GM11168 (cell line): ENCODE results near the gene UTP14C.
"Not testable (repeated sequence)": the region's sequence is repeated elsewhere in the genome, so short reads cannot be mapped to it uniquely, and the experiment has no call there.

Experiments
- in situ Hi-C: fragments of 300-500 bp; cut with MboI; formaldehyde crosslinking; loops from one replicate; pipeline ENCODE4 v1.12.0; 2022; ENCODE audit warnings: low sequenced_read_pairs; ENCODE audit not compliant: unreplicated experiment

The UTP14C gene

GRCh38 chr13:52033039-52033438, 8.5 kb downstream of the UTP14C start:
- in situ Hi-C loops = no loop called here

- in situ Hi-C loops = no loop called here
These were observed 10.2 kb downstream of the UTP14C start for GRCh38 chr13:52034616-52035226.

GRCh38 chr13:52036037-52036436, 11.5 kb downstream of the UTP14C start:
- in situ Hi-C loops = no loop called here

- in situ Hi-C loops = no loop called here
These were observed 19.2 kb downstream of the UTP14C start for GRCh38 chr13:52043675-52044074.

GRCh38 chr13:52047463-52047862, 23.0 kb downstream of the UTP14C start:
- in situ Hi-C loops = no loop called here

GRCh38 chr13:52048516-52048915, 24.0 kb downstream of the UTP14C start:
- in situ Hi-C loops = no loop called here

GRCh38 chr13:52051400-52051799, 26.9 kb downstream of the UTP14C start:
- in situ Hi-C loops = no loop called here

- in situ Hi-C loops = no loop called here
These were observed 29.0 kb downstream of the UTP14C start for GRCh38 chr13:52053460-52053859.

GRCh38 chr13:52061064-52061463, 36.6 kb downstream of the UTP14C start:
- in situ Hi-C loops = not testable (repeated sequence)

- in situ Hi-C loops = no loop called here
These were observed 37.1 kb downstream of the UTP14C start for GRCh38 chr13:52061587-52061986.

- in situ Hi-C loops = no loop called here
These were observed 42.7 kb downstream of the UTP14C start for GRCh38 chr13:52067237-52067636.

GRCh38 chr13:52070929-52071523, 46.5 kb downstream of the UTP14C start:
- in situ Hi-C loops = no loop called here
